HepG2 (cell line): ENCODE results near the gene TTYH1. TPM values are rescaled to one million over a fixed set of nuclear protein-coding genes. Genes with fewer than 3 reads are reported as not detected.

Experiments
- ELF3 ChIP-seq: IDR thresholded peaks from 2 replicates; pipeline ENCODE4 v1.6.1; 2016; ENCODE audit warnings: missing genetic modification reagents, missing compliant biosample characterization
- FOSL2 ChIP-seq: sonication (generic); formaldehyde crosslinking; IDR thresholded peaks from 2 replicates; pipeline ENCODE4 v1.4.0; 2020; ENCODE audit warnings: missing genetic modification reagents
- MYC ChIP-seq: sonication (generic); formaldehyde crosslinking; IDR thresholded peaks from 2 replicates; pipeline ENCODE4 v1.9.0; 2021; ENCODE audit warnings: missing genetic modification reagents, borderline replicate concordance
- NR2F2 ChIP-seq: IDR thresholded peaks from 2 replicates; pipeline ENCODE4 v1.6.1; 2012; ENCODE audit warnings: low read depth, inconsistent platforms, borderline replicate concordance
- PCBP2 ChIP-seq: fragments of 200-400 bp; formaldehyde crosslinking; optimal IDR thresholded peaks from 2 replicates; pipeline ENCODE3; 2018; ENCODE audit warnings: low read length, low read depth; ENCODE audit not compliant: poor library complexity, severe bottlenecking
- SRY ChIP-seq: sonication (generic); formaldehyde crosslinking; IDR thresholded peaks from 2 replicates; pipeline ENCODE4 v1.8.0; 2022; ENCODE audit warnings: mild to moderate bottlenecking, missing genetic modification reagents
- STAG1 ChIP-seq: sonication (generic); formaldehyde crosslinking; IDR thresholded peaks from 2 replicates; pipeline ENCODE4 v1.4.0; 2020; ENCODE audit warnings: missing genetic modification reagents
- ZBTB21 ChIP-seq: sonication (generic); formaldehyde crosslinking; IDR thresholded peaks from 2 replicates; pipeline ENCODE4 v1.4.0; 2020; ENCODE audit warnings: missing genetic modification reagents
- ZNF232 ChIP-seq: sonication (generic); formaldehyde crosslinking; IDR thresholded peaks from 2 replicates; pipeline ENCODE4 v1.4.0; 2020; ENCODE audit warnings: missing genetic modification reagents, borderline replicate concordance
- ZNF24 ChIP-seq: fragments of 450-650 bp; IDR thresholded peaks from 2 replicates; pipeline ENCODE4 v1.6.1; 2017; ENCODE audit warnings: antibody characterized with exemption, mild to moderate bottlenecking
- ZNF350 ChIP-seq: sonication (generic); formaldehyde crosslinking; IDR thresholded peaks from 2 replicates; pipeline ENCODE4 v1.4.0; 2020; ENCODE audit warnings: mild to moderate bottlenecking, low read depth, missing genetic modification reagents, borderline replicate concordance
- ZNF431 ChIP-seq: sonication (generic); formaldehyde crosslinking; IDR thresholded peaks from 2 replicates; pipeline ENCODE4 v1.9.0; 2022; ENCODE audit warnings: missing genetic modification reagents, low read depth, mild to moderate bottlenecking, borderline replicate concordance
- ZNF441 ChIP-seq: sonication (generic); formaldehyde crosslinking; IDR thresholded peaks from 2 replicates; pipeline ENCODE4 v1.7.0; 2021; ENCODE audit warnings: missing genetic modification reagents, borderline replicate concordance
- ZNF619 ChIP-seq: sonication (generic); formaldehyde crosslinking; IDR thresholded peaks from 2 replicates; pipeline ENCODE4 v1.4.0; 2020; ENCODE audit warnings: mild to moderate bottlenecking, missing genetic modification reagents
- ZNF792 ChIP-seq: IDR thresholded peaks from 2 replicates; pipeline ENCODE4 v1.6.1; 2016
- ZZZ3 ChIP-seq: sonication (generic); formaldehyde crosslinking; IDR thresholded peaks from 2 replicates; pipeline ENCODE4 v1.4.0; 2020; ENCODE audit warnings: missing genetic modification reagents, mild to moderate bottlenecking, borderline replicate concordance
- polyA plus RNA-seq, 8 experiments: library from polyadenylated mRNA; depleted of rRNA in 3 of 8; stranded (reverse) in 7 of 8; unstranded in 1 of 8; fragments of >200 nt; fragmentation: Illumina TruSeq in 4 of 8; extraction: Trizol in 4 of 8; gene quantifications; 2 replicates each; pipeline versions ENCODE4 v1.2.1 to v1.2.3, GENCODE V29; 2011 to 2016; ENCODE audit warnings: low read depth in 4 of 8, missing spikeins in 1 of 8, mixed read lengths in 1 of 8; ENCODE audit not compliant: insufficient read depth in 1 of 8
- total RNA-seq, 5 experiments: library from RNA; depleted of rRNA; stranded (reverse); fragments of >200 nt; fragmentation: Illumina TruSeq; extraction: Trizol; gene quantifications; 2 replicates each; pipeline ENCODE4 v1.2.3, GENCODE V29; 2016; ENCODE audit warnings: low read depth in 1 of 5
- TF ChIP-seq, protein P1 (sequence below): sonication (generic); formaldehyde crosslinking; IDR thresholded peaks from 2 replicates; pipeline ENCODE4 v1.8.1; 2023; ENCODE audit warnings: missing genetic modification reagents, mild to moderate bottlenecking, borderline replicate concordance
- TF ChIP-seq, protein P2 (sequence below): sonication (generic); formaldehyde crosslinking; IDR thresholded peaks from 2 replicates; pipeline ENCODE4 v1.5.1; 2020; ENCODE audit warnings: mild to moderate bottlenecking, moderate library complexity, missing genetic modification reagents
- TF ChIP-seq, protein P3 (sequence below): sonication (generic); formaldehyde crosslinking; IDR thresholded peaks from 2 replicates; pipeline ENCODE4 v1.8.0; 2022; ENCODE audit warnings: mild to moderate bottlenecking, missing genetic modification reagents, moderate library complexity
- TF ChIP-seq, protein P4 (sequence below): IDR thresholded peaks from 2 replicates; pipeline ENCODE4 v1.6.1; 2016; ENCODE audit warnings: missing genetic modification reagents, missing compliant biosample characterization
- TF ChIP-seq, protein P5 (sequence below): sonication (generic); formaldehyde crosslinking; IDR thresholded peaks from 2 replicates; pipeline ENCODE4 v1.4.0; 2020; ENCODE audit warnings: missing genetic modification reagents
- TF ChIP-seq, protein P6 (sequence below): sonication (generic); formaldehyde crosslinking; conservative IDR thresholded peaks from 2 replicates; pipeline ENCODE4 v1.8.1; 2023; ENCODE audit warnings: missing genetic modification reagents
- TF ChIP-seq, protein P7 (sequence below): sonication (generic); formaldehyde crosslinking; IDR thresholded peaks from 2 replicates; pipeline ENCODE4 v1.4.0; 2020; ENCODE audit warnings: missing genetic modification reagents; ENCODE audit errors: not compliant biosample characterization

Gene TTYH1
- total and polyA plus RNA-seq, 2 of the 13 experiments (the other 11 are each of a cell fraction or from before 2014, with no cell fraction given) = 6.9 to 19.9 TPM

DNA sequence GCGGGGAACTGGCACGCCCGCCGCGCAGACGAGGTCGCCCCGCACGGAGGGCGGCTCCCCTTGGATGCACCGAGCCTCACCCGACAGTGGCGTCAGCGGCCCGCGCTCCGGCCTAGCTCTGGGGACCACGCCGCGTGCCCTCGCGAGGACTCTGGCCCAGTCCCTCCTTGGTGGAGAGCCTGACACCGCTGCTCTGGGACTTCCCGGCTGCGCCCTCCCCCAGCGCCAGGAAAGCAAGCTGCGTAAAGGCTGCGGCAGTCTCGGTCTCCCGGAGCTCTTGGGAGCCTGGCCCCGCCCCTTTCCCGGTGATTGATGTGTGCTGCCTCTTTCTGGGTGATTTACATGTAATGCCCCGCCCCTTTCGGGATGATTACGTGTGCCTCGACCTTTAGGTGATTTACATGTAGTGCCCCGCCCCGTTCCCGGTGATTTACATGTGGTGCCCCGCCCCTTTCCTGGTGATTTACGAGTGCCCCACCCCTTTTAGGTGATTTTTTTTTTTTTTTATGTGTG lies 48.3 kb downstream of the TTYH1 start, which contains the start of gene LENG9 (continued):
- TF ChIP-seq, protein P1, sequence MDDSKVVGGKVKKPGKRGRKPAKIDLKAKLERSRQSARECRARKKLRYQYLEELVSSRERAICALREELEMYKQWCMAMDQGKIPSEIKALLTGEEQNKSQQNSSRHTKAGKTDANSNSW (CRISPR knock-in tag) = no peak; the same call in 1 of the 2 replicates
- TF ChIP-seq, protein P2, sequence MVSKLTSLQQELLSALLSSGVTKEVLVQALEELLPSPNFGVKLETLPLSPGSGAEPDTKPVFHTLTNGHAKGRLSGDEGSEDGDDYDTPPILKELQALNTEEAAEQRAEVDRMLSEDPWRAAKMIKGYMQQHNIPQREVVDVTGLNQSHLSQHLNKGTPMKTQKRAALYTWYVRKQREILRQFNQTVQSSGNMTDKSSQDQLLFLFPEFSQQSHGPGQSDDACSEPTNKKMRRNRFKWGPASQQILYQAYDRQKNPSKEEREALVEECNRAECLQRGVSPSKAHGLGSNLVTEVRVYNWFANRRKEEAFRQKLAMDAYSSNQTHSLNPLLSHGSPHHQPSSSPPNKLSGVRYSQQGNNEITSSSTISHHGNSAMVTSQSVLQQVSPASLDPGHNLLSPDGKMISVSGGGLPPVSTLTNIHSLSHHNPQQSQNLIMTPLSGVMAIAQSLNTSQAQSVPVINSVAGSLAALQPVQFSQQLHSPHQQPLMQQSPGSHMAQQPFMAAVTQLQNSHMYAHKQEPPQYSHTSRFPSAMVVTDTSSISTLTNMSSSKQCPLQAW = no peak
- TF ChIP-seq, protein P3, sequence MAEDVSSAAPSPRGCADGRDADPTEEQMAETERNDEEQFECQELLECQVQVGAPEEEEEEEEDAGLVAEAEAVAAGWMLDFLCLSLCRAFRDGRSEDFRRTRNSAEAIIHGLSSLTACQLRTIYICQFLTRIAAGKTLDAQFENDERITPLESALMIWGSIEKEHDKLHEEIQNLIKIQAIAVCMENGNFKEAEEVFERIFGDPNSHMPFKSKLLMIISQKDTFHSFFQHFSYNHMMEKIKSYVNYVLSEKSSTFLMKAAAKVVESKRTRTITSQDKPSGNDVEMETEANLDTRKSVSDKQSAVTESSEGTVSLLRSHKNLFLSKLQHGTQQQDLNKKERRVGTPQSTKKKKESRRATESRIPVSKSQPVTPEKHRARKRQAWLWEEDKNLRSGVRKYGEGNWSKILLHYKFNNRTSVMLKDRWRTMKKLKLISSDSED (CRISPR knock-in tag) = no peak
- TF ChIP-seq ZBTB21 (CRISPR knock-in tag) (no peak), PCBP2 (no peak), ZNF350 (CRISPR knock-in tag) (no peak; the same call in 1 of the 2 replicates), ZNF431 (CRISPR knock-in tag) (no peak), STAG1 (CRISPR knock-in tag) (no peak), ZNF441 (CRISPR knock-in tag) (no peak), MYC (CRISPR knock-in tag) (no peak; the same call in 1 of the 2 replicates), NR2F2 (peak; percentile 11; the same call in 1 of the 2 replicates), SRY (CRISPR knock-in tag) (peak; percentile 51; the same call in 1 of the 2 replicates), ELF3 (CRISPR knock-in tag) (0 out of 2 replicates have a peak, but pooled peaks have one; percentile 8), ZNF24 (no peak), ZNF619 (CRISPR knock-in tag) (no peak), ZZZ3 (CRISPR knock-in tag) (peak; percentile 14; the same call in 1 of the 2 replicates), ZNF792 (CRISPR knock-in tag) (0 out of 2 replicates have a peak, but pooled peaks have one; percentile 33), FOSL2 (no peak; the same call in 1 of the 2 replicates), ZNF232 (no peak; the same call in 1 of the 2 replicates)
- TF ChIP-seq, protein P4, sequence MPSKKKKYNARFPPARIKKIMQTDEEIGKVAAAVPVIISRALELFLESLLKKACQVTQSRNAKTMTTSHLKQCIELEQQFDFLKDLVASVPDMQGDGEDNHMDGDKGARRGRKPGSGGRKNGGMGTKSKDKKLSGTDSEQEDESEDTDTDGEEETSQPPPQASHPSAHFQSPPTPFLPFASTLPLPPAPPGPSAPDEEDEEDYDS (CRISPR knock-in tag) = peak; percentile 71; the same call in 1 of the 2 replicates
- TF ChIP-seq, protein P5, sequence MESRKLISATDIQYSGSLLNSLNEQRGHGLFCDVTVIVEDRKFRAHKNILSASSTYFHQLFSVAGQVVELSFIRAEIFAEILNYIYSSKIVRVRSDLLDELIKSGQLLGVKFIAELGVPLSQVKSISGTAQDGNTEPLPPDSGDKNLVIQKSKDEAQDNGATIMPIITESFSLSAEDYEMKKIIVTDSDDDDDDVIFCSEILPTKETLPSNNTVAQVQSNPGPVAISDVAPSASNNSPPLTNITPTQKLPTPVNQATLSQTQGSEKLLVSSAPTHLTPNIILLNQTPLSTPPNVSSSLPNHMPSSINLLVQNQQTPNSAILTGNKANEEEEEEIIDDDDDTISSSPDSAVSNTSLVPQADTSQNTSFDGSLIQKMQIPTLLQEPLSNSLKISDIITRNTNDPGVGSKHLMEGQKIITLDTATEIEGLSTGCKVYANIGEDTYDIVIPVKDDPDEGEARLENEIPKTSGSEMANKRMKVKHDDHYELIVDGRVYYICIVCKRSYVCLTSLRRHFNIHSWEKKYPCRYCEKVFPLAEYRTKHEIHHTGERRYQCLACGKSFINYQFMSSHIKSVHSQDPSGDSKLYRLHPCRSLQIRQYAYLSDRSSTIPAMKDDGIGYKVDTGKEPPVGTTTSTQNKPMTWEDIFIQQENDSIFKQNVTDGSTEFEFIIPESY = no peak
- TF ChIP-seq, protein P6, sequence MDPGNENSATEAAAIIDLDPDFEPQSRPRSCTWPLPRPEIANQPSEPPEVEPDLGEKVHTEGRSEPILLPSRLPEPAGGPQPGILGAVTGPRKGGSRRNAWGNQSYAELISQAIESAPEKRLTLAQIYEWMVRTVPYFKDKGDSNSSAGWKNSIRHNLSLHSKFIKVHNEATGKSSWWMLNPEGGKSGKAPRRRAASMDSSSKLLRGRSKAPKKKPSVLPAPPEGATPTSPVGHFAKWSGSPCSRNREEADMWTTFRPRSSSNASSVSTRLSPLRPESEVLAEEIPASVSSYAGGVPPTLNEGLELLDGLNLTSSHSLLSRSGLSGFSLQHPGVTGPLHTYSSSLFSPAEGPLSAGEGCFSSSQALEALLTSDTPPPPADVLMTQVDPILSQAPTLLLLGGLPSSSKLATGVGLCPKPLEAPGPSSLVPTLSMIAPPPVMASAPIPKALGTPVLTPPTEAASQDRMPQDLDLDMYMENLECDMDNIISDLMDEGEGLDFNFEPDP (CRISPR knock-in tag) = no peak
- TF ChIP-seq, protein P7, sequence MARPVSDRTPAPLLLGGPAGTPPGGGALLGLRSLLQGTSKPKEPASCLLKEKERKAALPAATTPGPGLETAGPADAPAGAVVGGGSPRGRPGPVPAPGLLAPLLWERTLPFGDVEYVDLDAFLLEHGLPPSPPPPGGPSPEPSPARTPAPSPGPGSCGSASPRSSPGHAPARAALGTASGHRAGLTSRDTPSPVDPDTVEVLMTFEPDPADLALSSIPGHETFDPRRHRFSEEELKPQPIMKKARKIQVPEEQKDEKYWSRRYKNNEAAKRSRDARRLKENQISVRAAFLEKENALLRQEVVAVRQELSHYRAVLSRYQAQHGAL (CRISPR knock-in tag) = no peak
